Measurements from ENCODE around the gene DDX27. TPM values are rescaled to one million over a fixed set of nuclear protein-coding genes. Genes with fewer than 3 reads are reported as not detected.

DDX27 gene
- polyA plus RNA-seq, 1 of the 3 experiments (the other 2 are of a cell fraction) = 51.9 TPM

GRCh38 chr20:49237531-49237930 lies 18.3 kb downstream of the DDX27 start:
- peaks cover 47 to 67% of the 10 kb centered on the region in 2 experiments for H3K36me3 ChIP-seq (replicated peaks in 1 of 2; ENCODE audit: control insufficient read depth in 1 of 2, insufficient read depth in 2 of 2, low read length in 1 of 2)
- no peaks in the 10 kb centered on the region for H3K27me3 ChIP-seq (ENCODE audit: insufficient read depth)
- no peak overlapping the region for H3K4me3 ChIP-seq (ENCODE audit: low read depth in 2 of 2, low read length in 1 of 2)
- CTCF ChIA-PET = interaction anchor here (0.9 to 2.0 kb wide), 4 partner anchors 9 to 371 kb away, joined by 3 to 17 read pairs (median 6); no protein-coding TSS in a partner anchor
- no peak overlapping the region for H3K27ac ChIP-seq (ENCODE audit: low read depth in 2 of 2, low read length in 1 of 2)
- no peaks in the 10 kb centered on the region for H3K9me2 ChIP-seq
- H4K20me1 ChIP-seq (ENCODE audit: insufficient read depth) = no peaks in the 10 kb centered on the region
- no peaks in the 10 kb centered on the region for H3F3A ChIP-seq (replicated peaks; ENCODE audit: insufficient read depth)
- H3K9ac ChIP-seq = no peak overlapping the region
- DNase-seq = no peak
- H3K4me1 ChIP-seq (ENCODE audit: control insufficient read depth in 1 of 2, insufficient read depth in 2 of 2, low read depth in 1 of 2, low read length in 1 of 2) = no peaks in the 10 kb centered on the region
- H2AFZ ChIP-seq (ENCODE audit: low read depth) = no peak overlapping the region
- no peaks in the 10 kb centered on the region for H3K79me2 ChIP-seq (ENCODE audit: insufficient read depth)
- TF ChIP-seq SIN3A (IDR thresholded peaks at IDR 0.05; ENCODE audit: borderline replicate concordance, low read depth, low read length) (no peak), ZBTB33 (IDR thresholded peaks at IDR 0.05; ENCODE audit: borderline replicate concordance, low read depth) (no peak)
- POLR2A ChIA-PET = interaction anchor here (0.9 kb wide), 1 partner anchor 8 kb away, joined by 4 read pairs; no protein-coding TSS in a partner anchor
- no peak overlapping the region for H3K4me2 ChIP-seq
- WGBS (ENCODE audit: low lambda C conversion rate) = 99% methylated on average over 4 of the region's 4 CpGs
- no peaks in the 10 kb centered on the region for H3K9me3 ChIP-seq

- no peaks in the 10 kb centered on the region for H3K27me3 ChIP-seq (ENCODE audit: insufficient read depth)
- WGBS (ENCODE audit: low lambda C conversion rate) = 50% methylated on average over 3 of the region's 3 CpGs
- H3K9me2 ChIP-seq = no peaks in the 10 kb centered on the region
- H4K20me1 ChIP-seq (ENCODE audit: insufficient read depth) = peaks cover 19% of the 10 kb centered on the region
- no peak overlapping the region; a peak in 1 of 4 replicates for H3K4me3 ChIP-seq (ENCODE audit: low read depth in 2 of 2, low read length in 1 of 2)
- no peak overlapping the region for H3K4me2 ChIP-seq
- H2AFZ ChIP-seq (ENCODE audit: low read depth) = no peak overlapping the region
- peak; percentile 68 for DNase-seq
- TF ChIP-seq SIN3A (IDR thresholded peaks at IDR 0.05; ENCODE audit: borderline replicate concordance, low read depth, low read length) (no peak), RAD21 (IDR thresholded peaks at IDR 0.05; ENCODE audit: low read length) (peak; percentile 71), SMC3 (IDR thresholded peaks at IDR 0.05; ENCODE audit: low read depth, low read length) (peak; percentile 61), CTCF (IDR thresholded peaks at IDR 0.05) (peak; percentile 79), GATA2 (CRISPR knock-in tag; IDR thresholded peaks at IDR 0.05) (peak; percentile 39; the same call in 1 of the 2 replicates)
- no peak overlapping the region for H3K9ac ChIP-seq
- POLR2A ChIA-PET = interaction anchor here (1.0 to 1.2 kb wide), 3 partner anchors 9 to 32 kb away, joined by 3 to 4 read pairs (median 3); partner anchors contain the start of gene ZNFX1
- peak overlapping the region in 1 of 2 experiments; percentile 22; a peak in 2 of 4 replicates for H3K27ac ChIP-seq (ENCODE audit: low read depth in 2 of 2, low read length in 1 of 2)
- H3K9me3 ChIP-seq = no peaks in the 10 kb centered on the region
- CTCF ChIA-PET = interaction anchor here (0.6 to 3.6 kb wide), 26 partner anchors 8 to 319 kb away, joined by 3 to 22 read pairs (median 4); no protein-coding TSS in a partner anchor
- peaks cover 61 to 79% of the 10 kb centered on the region in 2 experiments for H3K36me3 ChIP-seq (replicated peaks in 1 of 2; ENCODE audit: control insufficient read depth in 1 of 2, insufficient read depth in 2 of 2, low read length in 1 of 2)
- H3F3A ChIP-seq (replicated peaks; ENCODE audit: insufficient read depth) = peaks cover 34% of the 10 kb centered on the region
- H3K79me2 ChIP-seq (ENCODE audit: insufficient read depth) = no peaks in the 10 kb centered on the region
- H3K4me1 ChIP-seq (ENCODE audit: control insufficient read depth in 1 of 2, insufficient read depth in 2 of 2, low read depth in 1 of 2, low read length in 1 of 2) = no peaks in the 10 kb centered on the region; a peak in 1 of 4 replicates
Observed at GRCh38 chr20:49245921-49246740, 26.9 kb downstream of the DDX27 start.
